Adrenal gland (tissue), 5 donors: ENCODE data around the gene NDUFA8.

Source experiments
- CTCF ChIP-seq, 6 experiments: fragments of 450-650 bp in 4 of 6; fragments of 200-600 bp in 2 of 6; sonication (generic) in 1 of 6; IDR thresholded peaks; 1 replicate in 5 of 6; 2 replicates in 1 of 6; pipeline versions ENCODE4 v1.5.1 to v1.8.0; 2016 to 2021; ENCODE audit warnings: antibody characterized with exemption in 6 of 6, mild to moderate bottlenecking in 2 of 6, moderate library complexity in 1 of 6
- POLR2A ChIP-seq, 2 donors: fragments of 450-650 bp; IDR thresholded peaks; one replicate each; pipeline ENCODE4 v1.6.1; 2017; ENCODE audit warnings: antibody characterized with exemption in 2 of 2, mild to moderate bottlenecking in 2 of 2, moderate library complexity in 1 of 2
- donor health status: DM: no; HTN: no; CAD: no.

- TF ChIP-seq CTCF (IDR thresholded peaks at IDR 0.05) (no peak), POLR2A (IDR thresholded peaks at IDR 0.05) (no peak)
These were observed 52.2 kb downstream of the NDUFA8 start for GRCh38 chr9:122107291-122107805.
